Naive thymus-derived CD4-positive, alpha-beta T cell (primary cell): ENCODE data around the gene C10orf90. TPM values are rescaled to one million over a fixed set of nuclear protein-coding genes. Genes with fewer than 3 reads are reported as not detected.

Experiments used
- polyA plus RNA-seq, 2 donors: library from polyadenylated mRNA; unstranded; fragments of 300-500 nt; fragmentation: Illumina TruSeq; gene quantifications; one replicate each; pipeline ENCODE4 v1.2.3, GENCODE V29; 2021
- total RNA-seq, 6 experiments: library from RNA in 5 of 6; stranded (reverse) in 5 of 6; gene quantifications; 1 replicate in 5 of 6; 2 replicates in 1 of 6; pipeline ENCODE4 v1.2.3 and lab custom pipeline; 2021 to 2026

The C10orf90 gene
- total and polyA plus RNA-seq, 7 experiments from 2014 or later, result not detected

Other genes with a start within 250 kb of the C10orf90 start
- gene DOCK1, start 234.7 kb upstream of the C10orf90 start, total RNA-seq, result 1 to 10 TPM in 1 of 5 experiments, under 1 TPM in 4; 0.11 to 1.2 (median 0.34) TPM
- not detected for gene DOCK1, start 234.7 kb upstream of the C10orf90 start, polyA plus RNA-seq